Ectodermal cell (in vitro differentiated cells): Measurements from ENCODE around the gene LHCGR.

ENCODE experiments used
- H3K27ac ChIP-seq: 2 replicates; pipeline ENCODE4 v1.7.0; 2013; ENCODE audit warnings: mild to moderate bottlenecking, low read depth, low read length; ENCODE audit not compliant: insufficient read depth, poor library complexity, severe bottlenecking
- H3K27me3 ChIP-seq: 2 replicates; pipeline ENCODE4 v1.7.0; 2013; ENCODE audit warnings: mild to moderate bottlenecking, low read length; ENCODE audit not compliant: insufficient read depth, control insufficient read depth, poor library complexity, severe bottlenecking
- H3K36me3 ChIP-seq: one replicate; pipeline ENCODE4 v1.7.0; 2013; ENCODE audit warnings: low read length; ENCODE audit not compliant: control insufficient read depth, insufficient read depth
- H3K4me1 ChIP-seq: one replicate; pipeline ENCODE4 v1.7.0; 2013; ENCODE audit warnings: low read length; ENCODE audit not compliant: control insufficient read depth, insufficient read depth
- H3K4me3 ChIP-seq: 2 replicates; pipeline ENCODE4 v1.7.0; 2013; ENCODE audit warnings: low read depth, low read length, control low read depth; ENCODE audit not compliant: insufficient read depth
- H3K9me3 ChIP-seq: 2 replicates; pipeline ENCODE4 v1.7.0; 2013; ENCODE audit warnings: mild to moderate bottlenecking, low read length, moderate library complexity; ENCODE audit not compliant: control insufficient read depth
- WGBS, 2 experiments: methylation state at CpG; one replicate each; pipeline ENCODE4 v1.1.7; 2013; ENCODE audit warnings: missing lambda C conversion rate in 2 of 2; 5-methylcytosine and 5-hydroxymethylcytosine counted together

LHCGR gene

DNA sequence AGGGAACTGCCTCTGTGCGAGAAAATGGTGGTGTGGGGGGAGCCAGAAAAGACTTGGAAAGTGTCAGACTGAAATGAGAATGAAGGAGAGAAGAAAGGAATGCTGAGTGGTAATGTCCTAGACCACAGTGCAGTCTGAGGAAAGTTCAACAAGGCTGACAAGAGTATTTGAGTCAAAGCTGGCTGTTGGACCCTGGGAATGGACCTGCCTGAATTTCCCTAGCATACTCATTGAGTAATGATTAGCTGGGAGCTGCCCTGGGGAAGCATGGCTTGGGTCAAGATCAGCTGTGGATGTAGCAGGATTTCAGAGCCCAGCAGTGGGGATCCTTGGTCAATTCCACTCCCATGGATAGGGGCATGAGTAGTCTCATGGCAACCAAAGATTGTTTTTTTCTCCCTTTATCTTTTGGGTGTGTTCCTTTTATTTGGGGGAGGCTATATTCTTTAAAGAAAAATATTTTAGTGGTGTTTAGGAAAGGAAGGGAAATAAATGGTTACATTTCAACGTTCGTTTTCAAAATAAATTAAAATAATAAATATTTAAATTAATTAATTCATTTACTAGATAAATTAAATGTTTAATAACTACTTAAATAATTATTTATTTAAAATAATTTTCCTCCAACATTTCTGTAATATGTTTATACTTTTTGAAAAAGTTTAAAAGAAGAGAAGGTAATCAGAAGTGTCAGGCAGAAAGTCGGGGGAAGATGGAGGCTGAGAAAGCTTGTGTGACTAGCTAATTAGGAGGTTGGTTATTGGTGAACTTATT is 15.9 kb upstream of the LHCGR start:
- Histone ChIP-seq H3K27ac (no peak overlapping the region), H3K4me3 (no peak overlapping the region), H3K36me3 (no peaks in the 10 kb centered on the region), H3K4me1 (no peaks in the 10 kb centered on the region), H3K9me3 (no peaks in the 10 kb centered on the region), H3K27me3 (no peaks in the 10 kb centered on the region)
- WGBS, 2 experiments = 97% methylated on average over 2 of the region's 4 CpGs

DNA sequence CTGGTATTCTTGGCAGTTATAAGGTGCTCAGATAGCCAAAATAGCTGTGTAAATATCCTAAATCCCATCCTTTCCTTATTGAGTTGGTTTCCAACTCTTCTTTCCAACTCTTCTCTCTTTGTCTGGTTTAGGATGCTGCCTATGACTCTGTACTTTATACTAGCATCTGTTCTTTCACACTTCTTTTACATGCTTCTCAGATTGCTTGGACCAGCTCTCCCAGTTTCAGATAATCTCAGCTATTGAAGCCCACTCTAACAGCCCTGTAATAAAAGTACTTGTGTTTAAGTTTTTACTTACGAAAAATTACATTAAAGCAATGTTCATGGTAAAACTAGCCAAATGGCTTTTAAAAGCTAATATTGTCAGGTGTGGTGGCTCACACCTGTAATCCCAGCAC is 14.7 kb upstream of the LHCGR start:
- Histone ChIP-seq H3K36me3 (no peaks in the 10 kb centered on the region), H3K27me3 (no peaks in the 10 kb centered on the region)
- WGBS, 2 experiments = 86% methylated on average over 1 of the region's 1 CpG

DNA sequence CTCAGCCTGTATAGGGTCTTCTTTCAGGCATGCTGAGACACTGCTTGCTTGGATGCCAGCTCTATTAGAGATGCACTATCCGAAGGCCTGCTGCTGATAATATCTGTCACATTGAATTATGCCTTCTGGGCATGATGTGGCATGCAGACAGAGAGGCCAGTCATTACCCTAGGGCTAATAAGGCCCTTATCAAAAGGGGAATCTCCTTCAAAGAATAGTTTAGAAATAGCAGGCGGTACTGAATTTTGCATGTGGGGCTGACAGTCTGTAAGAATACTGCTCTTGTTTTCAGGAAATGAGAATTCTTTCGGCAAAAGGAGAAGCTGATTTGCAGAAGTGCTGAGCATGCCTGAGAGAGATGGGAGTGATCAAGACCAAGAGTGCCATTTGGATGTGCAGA is 13.1 kb upstream of the LHCGR start:
- H3K27me3 ChIP-seq = no peaks in the 10 kb centered on the region
- no peak overlapping the region for H3K4me3 ChIP-seq
- H3K36me3 ChIP-seq = no peaks in the 10 kb centered on the region
- no peaks in the 10 kb centered on the region for H3K9me3 ChIP-seq
- H3K27ac ChIP-seq = no peak overlapping the region
- no peaks in the 10 kb centered on the region for H3K4me1 ChIP-seq
- WGBS, 2 experiments = 89 to 96% methylated on average over 3 of the region's 3 CpGs

More for the DNA sequence above, 14.7 kb upstream of the LHCGR start:
- no peaks in the 10 kb centered on the region for H3K4me1 ChIP-seq
- no peak overlapping the region for H3K4me3 ChIP-seq
- no peaks in the 10 kb centered on the region for H3K9me3 ChIP-seq
- H3K27ac ChIP-seq = no peak overlapping the region

DNA sequence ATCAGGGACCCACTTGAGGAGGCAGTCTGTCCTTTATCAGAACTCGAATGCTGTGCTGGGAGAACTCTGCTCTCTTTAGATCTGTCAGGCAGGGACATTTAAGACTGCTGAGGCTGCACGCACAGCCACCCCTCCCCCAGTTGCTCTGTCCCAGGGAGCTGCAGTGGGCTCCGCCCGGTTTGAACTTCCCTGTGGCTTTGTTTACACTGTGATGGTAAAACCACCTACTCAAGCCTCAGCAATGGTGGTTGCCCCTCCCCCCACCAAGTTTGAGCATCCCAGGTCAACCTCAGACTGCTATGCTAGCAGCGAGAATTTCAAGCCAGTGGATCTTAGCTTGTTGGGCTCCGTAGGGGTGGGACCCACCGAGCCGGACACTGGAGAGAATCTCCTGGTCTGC is 11.8 kb upstream of the LHCGR start:
- Histone ChIP-seq H3K4me3 (no peak overlapping the region), H3K27ac (no peak overlapping the region), H3K27me3 (no peaks in the 10 kb centered on the region), H3K9me3 (no peaks in the 10 kb centered on the region), H3K4me1 (no peaks in the 10 kb centered on the region), H3K36me3 (no peaks in the 10 kb centered on the region)
- 61 to 64% methylated on average over 8 of the region's 8 CpGs for WGBS, 2 experiments

DNA sequence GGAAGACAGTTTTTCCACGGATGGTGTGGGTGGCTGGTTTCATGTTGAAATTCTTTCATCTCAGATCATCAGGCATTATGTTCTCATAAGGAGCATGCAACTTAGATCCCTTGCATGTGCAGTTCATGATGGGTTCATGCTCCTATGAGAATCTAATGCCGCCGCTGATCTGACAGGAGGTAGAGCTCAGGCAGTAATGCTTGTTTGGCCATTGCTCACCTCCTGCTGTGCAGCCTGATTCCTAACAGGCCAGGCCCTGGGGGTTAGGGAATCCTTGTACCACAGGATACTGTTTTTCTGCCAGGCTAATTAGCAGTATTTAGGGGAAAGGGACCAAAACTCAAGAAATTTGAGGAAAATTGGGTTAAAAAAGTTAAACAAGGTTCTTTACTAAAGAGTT is 5.3 kb upstream of the LHCGR start:
- peaks cover 13% of the 10 kb centered on the region for H3K27me3 ChIP-seq
- H3K36me3 ChIP-seq = no peaks in the 10 kb centered on the region
- 75 to 82% methylated on average over 3 of the region's 3 CpGs for WGBS, 2 experiments
- no peaks in the 10 kb centered on the region for H3K9me3 ChIP-seq
- no peak overlapping the region for H3K27ac ChIP-seq
- H3K4me3 ChIP-seq = no peak overlapping the region
- H3K4me1 ChIP-seq = no peaks in the 10 kb centered on the region

DNA sequence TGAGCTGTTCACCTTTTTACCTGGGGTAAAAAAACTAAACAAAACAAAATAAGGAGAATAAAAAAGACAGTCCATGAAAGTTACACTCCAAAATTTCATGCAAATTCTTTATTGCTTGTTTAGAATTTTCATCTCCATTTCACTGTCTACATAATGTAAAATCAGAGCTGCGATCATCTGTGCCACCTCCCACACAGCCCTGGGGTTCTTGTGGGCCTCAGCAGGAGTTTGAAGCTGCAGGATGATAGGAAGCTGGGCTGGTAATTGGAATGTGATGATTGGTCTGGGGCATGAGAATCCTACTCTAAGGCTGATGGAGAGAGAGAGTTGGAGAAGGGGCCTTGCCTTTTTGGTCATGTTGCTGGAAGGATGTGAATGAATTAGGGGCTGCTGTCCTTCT is 4.2 kb upstream of the LHCGR start:
- peaks cover 8% of the 10 kb centered on the region for H3K4me1 ChIP-seq
- H3K27ac ChIP-seq = no peak overlapping the region
- no peaks in the 10 kb centered on the region for H3K36me3 ChIP-seq
- peaks cover 24% of the 10 kb centered on the region for H3K27me3 ChIP-seq
- WGBS, 2 experiments = 80 to 89% methylated on average over 1 of the region's 1 CpG
- no peak overlapping the region for H3K4me3 ChIP-seq
- H3K9me3 ChIP-seq = no peaks in the 10 kb centered on the region

DNA sequence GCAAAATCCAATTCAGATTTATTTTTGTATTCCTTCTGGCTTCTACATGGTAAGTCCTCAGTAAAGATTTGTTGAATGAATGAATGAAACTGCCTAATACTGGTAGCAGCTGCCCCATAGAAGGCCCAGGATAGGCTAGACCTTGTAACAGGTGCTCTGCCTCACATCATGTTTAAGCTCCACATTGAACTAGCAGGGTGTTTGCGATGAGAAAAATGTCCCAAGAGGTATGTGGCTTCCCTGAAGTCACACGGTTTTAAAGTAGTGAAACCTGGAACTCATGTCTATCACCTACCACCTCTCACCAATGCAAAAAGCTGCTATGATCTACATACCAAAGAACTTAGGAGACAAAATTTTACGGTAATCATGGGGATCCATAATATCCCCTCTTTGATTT is 765 bp upstream of the LHCGR start:
- Histone ChIP-seq H3K4me1 (peaks cover 25% of the 10 kb centered on the region), H3K9me3 (no peaks in the 10 kb centered on the region), H3K36me3 (no peaks in the 10 kb centered on the region), H3K27ac (no peak overlapping the region), H3K27me3 (peaks cover 32% of the 10 kb centered on the region), H3K4me3 (no peak overlapping the region)
- WGBS, 2 experiments = 81 to 83% methylated on average over 3 of the region's 3 CpGs

DNA sequence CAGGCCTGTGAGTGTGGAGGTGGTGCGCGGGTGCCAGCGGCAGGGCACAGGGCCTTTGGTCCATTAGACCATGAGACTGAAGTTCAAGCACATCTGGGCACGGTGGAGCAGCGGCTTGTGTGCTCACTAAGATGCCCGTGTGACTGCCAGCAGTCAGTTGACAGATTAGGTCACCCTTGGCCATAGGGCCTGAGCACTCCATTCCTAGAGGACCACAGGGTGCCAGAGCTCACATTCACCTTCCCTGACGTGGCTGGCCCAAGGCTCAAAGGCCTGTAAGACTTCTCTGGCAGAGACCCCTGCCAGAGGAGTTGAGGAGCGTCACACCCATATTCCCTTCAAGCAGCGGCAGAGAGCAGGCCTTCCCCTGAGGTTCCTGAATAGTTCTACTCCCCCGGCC is 650 bp downstream of the LHCGR start:
- H3K4me3 ChIP-seq = peak overlapping the region; percentile 24
- peaks cover 25% of the 10 kb centered on the region for H3K4me1 ChIP-seq
- H3K36me3 ChIP-seq = no peaks in the 10 kb centered on the region
- H3K27ac ChIP-seq = no peak overlapping the region
- H3K27me3 ChIP-seq = peaks cover 32% of the 10 kb centered on the region
- H3K9me3 ChIP-seq = no peaks in the 10 kb centered on the region
- WGBS, 2 experiments = 78% methylated on average over 10 of the region's 10 CpGs

DNA sequence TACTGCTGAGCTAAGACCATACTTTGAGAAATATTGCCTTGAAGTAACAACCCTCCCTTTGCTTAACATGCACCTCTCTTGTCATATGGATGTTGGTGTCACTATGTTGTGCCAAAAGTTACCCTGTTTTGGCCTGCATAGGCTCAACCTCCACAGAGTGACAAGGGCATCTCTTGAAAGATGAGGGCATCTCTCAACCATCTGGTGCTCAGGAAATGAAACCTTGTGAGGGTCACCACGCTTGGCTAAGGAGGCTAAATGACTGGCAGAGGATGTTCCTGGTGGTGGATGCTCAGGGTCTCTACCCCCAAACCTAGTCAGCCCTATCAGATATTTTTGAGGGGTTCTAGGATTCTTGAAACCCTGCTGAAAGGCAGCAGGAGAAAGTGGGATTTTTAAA is 2.3 kb downstream of the LHCGR start:
- whole genome bisulfite sequencing, 2 experiments = 92 to 100% methylated on average over 1 of the region's 1 CpG
- Histone ChIP-seq H3K36me3 (no peaks in the 10 kb centered on the region), H3K27me3 (peaks cover 32% of the 10 kb centered on the region), H3K27ac (no peak overlapping the region), H3K4me3 (no peak overlapping the region), H3K9me3 (no peaks in the 10 kb centered on the region), H3K4me1 (peaks cover 25% of the 10 kb centered on the region)

DNA sequence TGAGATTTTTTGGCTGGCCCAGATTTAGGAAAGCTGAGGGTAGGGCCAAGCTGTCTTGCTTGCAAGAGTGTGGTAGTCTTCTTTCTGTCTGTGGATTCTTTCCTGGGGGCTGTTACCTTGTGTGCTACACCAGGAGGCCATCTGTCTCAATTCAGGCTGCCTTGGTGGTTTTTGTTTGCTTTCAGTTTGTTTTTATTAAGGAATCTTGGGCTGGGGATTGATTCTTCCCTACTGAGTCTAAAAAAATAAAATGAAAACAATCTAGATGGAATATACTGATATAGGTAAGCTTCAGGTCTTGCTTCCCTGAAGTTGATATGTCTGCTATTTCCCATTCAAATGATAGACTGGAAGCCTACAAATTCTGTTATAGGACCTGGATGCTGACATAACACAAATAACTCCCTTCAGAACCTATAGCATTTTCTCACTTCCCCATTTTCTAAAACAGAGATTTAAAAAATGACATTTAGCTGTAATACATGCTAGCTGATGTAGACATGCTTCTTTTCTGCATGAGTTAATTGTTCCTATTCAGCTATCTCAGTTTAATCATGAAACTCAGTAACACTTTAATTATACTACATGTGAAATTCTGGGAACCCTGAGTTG is 5.3 kb downstream of the LHCGR start:
- Histone ChIP-seq H3K27ac (no peak overlapping the region), H3K9me3 (no peaks in the 10 kb centered on the region), H3K27me3 (peaks cover 14% of the 10 kb centered on the region)

More for the DNA sequence above, 5.3 kb downstream of the LHCGR start:
- Histone ChIP-seq H3K4me3 (no peak overlapping the region), H3K36me3 (no peaks in the 10 kb centered on the region), H3K4me1 (peaks cover 23% of the 10 kb centered on the region)
